ENCODE data around the gene NINJ2. TPM values are rescaled to one million over a fixed set of nuclear protein-coding genes. Genes with fewer than 3 reads are reported as not detected.
A peak's percentile ranks its signal among the peaks of the same experiment; 100 is the strongest.
"Not testable (repeated sequence)": the region's sequence is repeated elsewhere in the genome, so short reads cannot be mapped to it uniquely, and the experiment has no call there.

The NINJ2 gene
- total and polyA plus RNA-seq, 12 donors = 1.1 to 9.1 (median 2.0) TPM

DNA sequence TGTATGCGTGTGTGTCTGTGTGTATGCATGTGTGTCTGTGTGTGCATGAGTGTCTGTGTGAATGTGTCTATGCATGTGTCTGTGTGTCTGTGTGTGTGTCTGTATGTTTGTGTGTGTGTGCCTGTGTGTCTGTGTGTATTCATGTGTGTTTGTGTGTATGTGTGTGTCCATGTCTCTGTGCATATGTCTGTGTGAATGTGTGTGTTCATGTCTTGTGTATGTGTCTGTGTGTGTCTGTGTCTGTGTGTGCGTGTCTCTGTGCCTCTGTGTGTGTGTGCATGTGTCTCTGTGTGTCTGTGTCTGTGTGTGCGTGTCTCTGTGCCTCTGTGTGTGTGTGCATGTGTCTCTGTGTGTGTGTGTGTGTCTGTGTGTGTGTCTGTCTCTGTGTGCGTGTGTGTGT lies 82.4 kb downstream of the NINJ2 start:
- 90 to 100% (median 93%) methylated on average over 4 of the region's 4 CpGs for WGBS, 4 donors
- intact Hi-C loops (cut with DNase I) = no loop called here

DNA sequence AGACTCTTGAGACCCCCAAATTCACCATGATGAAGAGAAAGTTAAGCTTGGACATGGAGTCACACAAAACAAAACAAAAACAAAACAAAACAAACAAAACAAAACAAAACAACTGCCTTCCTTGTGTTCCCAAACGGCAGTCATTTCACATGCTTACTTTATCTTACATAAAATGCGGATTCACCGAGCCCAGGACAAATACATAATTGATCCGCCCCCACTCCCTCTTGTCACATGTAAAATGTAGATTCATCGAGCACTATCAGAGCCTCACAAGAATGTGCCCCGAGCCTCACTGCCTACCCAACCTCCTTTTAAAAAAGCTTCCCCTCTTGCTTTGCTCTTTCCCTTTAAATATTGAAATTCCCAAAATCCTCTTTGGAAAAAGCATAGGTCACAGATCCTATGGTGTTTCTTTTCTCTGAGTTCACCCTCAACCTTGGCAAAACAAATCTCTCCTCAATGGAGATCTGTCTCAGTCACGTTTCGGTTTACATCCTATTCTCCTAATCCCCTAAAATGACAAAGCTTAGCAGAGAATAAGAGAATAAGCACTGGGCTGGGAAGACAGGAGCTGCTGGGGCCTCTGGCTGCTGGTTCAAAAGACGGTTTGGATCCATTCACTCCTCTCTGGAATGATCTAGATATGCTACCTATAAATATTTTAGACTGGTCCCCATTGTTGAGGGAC lies 83.7 kb downstream of the NINJ2 start:
- no peak overlapping the region for H3K4me3 ChIP-seq
- no peaks in the 10 kb centered on the region for H3K36me3 ChIP-seq (replicated peaks in 1 of 2)
- peaks cover 11 to 14% of the 10 kb centered on the region in 2 donors for H3K4me1 ChIP-seq (replicated peaks in 1 of 2)
- intact Hi-C loops (cut with DNase I) = loop anchor here in 1 of 2 donors (5.0 to 10.0 kb wide), 2 partner anchors 65 to 173 kb away; partner anchors contain the start of gene WNK1
- 73 to 79% (median 77%) methylated on average over 9 of the region's 9 CpGs for WGBS, 4 donors
- H3K27me3 ChIP-seq = no peaks in the 10 kb centered on the region
- TF ChIP-seq POLR2A (IDR thresholded peaks at IDR 0.05) = no peak
- no peak for TF ChIP-seq CTCF (IDR thresholded peaks at IDR 0.05)
- H3K27ac ChIP-seq = no peak overlapping the region
- no peaks in the 10 kb centered on the region for H3K9me3 ChIP-seq (replicated peaks in 1 of 3)
- DNase-seq = peak in 1 of 7 donors; percentile 6

More for the DNA sequence above, 82.4 kb downstream of the NINJ2 start:
- TF ChIP-seq POLR2A (IDR thresholded peaks at IDR 0.05) (no peak), CTCF (IDR thresholded peaks at IDR 0.05) (no peak)
- no peaks in the 10 kb centered on the region for H3K36me3 ChIP-seq (replicated peaks in 1 of 2)
- H3K4me3 ChIP-seq = no peak overlapping the region
- peaks cover 7 to 9% of the 10 kb centered on the region in 2 donors for H3K4me1 ChIP-seq (replicated peaks in 1 of 2)
- no peak for DNase-seq
- H3K27ac ChIP-seq = no peak overlapping the region
- no peaks in the 10 kb centered on the region for H3K27me3 ChIP-seq
- H3K9me3 ChIP-seq (replicated peaks in 1 of 3) = no peaks in the 10 kb centered on the region

- intact Hi-C loops (cut with DNase I) = loop anchor here in 1 of 2 donors (5.0 to 10.0 kb wide), 2 partner anchors 66 to 173 kb away; partner anchors contain the start of gene WNK1
- no peaks in the 10 kb centered on the region for H3K9me3 ChIP-seq (replicated peaks in 1 of 3)
- H3K4me3 ChIP-seq = no peak overlapping the region
- peak in 1 of 7 donors; percentile 15 for DNase-seq
- H3K4me1 ChIP-seq (replicated peaks in 1 of 2) = peaks cover 11 to 14% of the 10 kb centered on the region in 2 donors
- TF ChIP-seq CTCF (IDR thresholded peaks at IDR 0.05) = no peak
- no peak for TF ChIP-seq POLR2A (IDR thresholded peaks at IDR 0.05)
- no peak overlapping the region for H3K27ac ChIP-seq
- no peaks in the 10 kb centered on the region for H3K36me3 ChIP-seq (replicated peaks in 1 of 2)
- WGBS, 4 donors = 66 to 72% (median 68%) methylated on average over 7 of the region's 7 CpGs
- H3K27me3 ChIP-seq = no peaks in the 10 kb centered on the region
Observed at GRCh38 chr12:578748-579419, 84.4 kb downstream of the NINJ2 start.

- intact Hi-C loops (cut with DNase I) = loop anchor here in 1 of 2 donors (5.0 to 10.0 kb wide), 2 partner anchors 67 to 174 kb away; partner anchors contain the start of gene WNK1
- not testable (repeated sequence) for H3K27ac ChIP-seq; H3K9me3 ChIP-seq (replicated peaks in 1 of 3); H3K4me3 ChIP-seq; H3K27me3 ChIP-seq; H3K36me3 ChIP-seq (replicated peaks in 1 of 2)
- 78 to 84% (median 82%) methylated on average over 16 to 19 of the region's 19 CpGs for WGBS, 4 donors
- peaks cover 11 to 14% of the 10 kb centered on the region in 2 donors for H3K4me1 ChIP-seq (replicated peaks in 1 of 2)
- DNase-seq = peak in 1 of 7 donors; percentile 9
Observed at GRCh38 chr12:577994-578747, 85.1 kb downstream of the NINJ2 start.
